Vagina (tissue), 2 donors: ENCODE measurements around the gene GLI3. TPM values are rescaled to one million over a fixed set of nuclear protein-coding genes. Genes with fewer than 3 reads are reported as not detected.

ENCODE experiments used
- DNase-seq, 2 donors: peaks; one replicate each; pipeline ENCODE4 v3.0.0-alpha.2; 2017; ENCODE audit errors: extremely low spot score in 2 of 2
- H3K27ac ChIP-seq: fragments of 200-600 bp; sonication (generic); one replicate; pipeline ENCODE4 v1.5.1; 2019
- H3K27me3 ChIP-seq: fragments of 200-600 bp; sonication (generic); one replicate; pipeline ENCODE4 v1.5.1; 2019
- H3K36me3 ChIP-seq, 2 donors: fragments of 200-600 bp; sonication (generic); one replicate each; pipeline ENCODE4 v1.5.1; 2017 to 2019
- H3K4me1 ChIP-seq: fragments of 200-600 bp; sonication (generic); one replicate; pipeline ENCODE4 v1.5.1; 2019
- H3K4me3 ChIP-seq, 2 donors: fragments of 200-600 bp; sonication (generic); 1 replicate in 1 of 2; 2 replicates in 1 of 2; pipeline ENCODE4 v1.5.1; 2016 to 2019
- H3K9me3 ChIP-seq: fragments of 200-600 bp; sonication (generic); one replicate; pipeline ENCODE4 v1.5.1; 2019
- CTCF ChIP-seq, 3 experiments: fragments of 450-650 bp in 2 of 3; fragments of 200-600 bp in 1 of 3; sonication (generic) in 1 of 3; IDR thresholded peaks; one replicate each; pipeline ENCODE4 v1.5.1; 2017 to 2019; ENCODE audit warnings: antibody characterized with exemption in 3 of 3, mild to moderate bottlenecking in 2 of 3, moderate library complexity in 2 of 3
- POLR2A ChIP-seq, 2 donors: fragments of 450-650 bp; IDR thresholded peaks; one replicate each; pipeline ENCODE4 v1.6.1; 2017; ENCODE audit warnings: antibody characterized with exemption in 2 of 2, mild to moderate bottlenecking in 2 of 2, moderate library complexity in 2 of 2
- POLR2AphosphoS5 ChIP-seq, 2 donors: sonication (generic); formaldehyde crosslinking; IDR thresholded peaks; one replicate each; pipeline ENCODE4 v1.9.0; 2017; ENCODE audit warnings: antibody characterized with exemption in 2 of 2, mild to moderate bottlenecking in 2 of 2, low read depth in 1 of 2; ENCODE audit not compliant: insufficient read depth in 1 of 2
- intact Hi-C: fragments of 100-400 bp; cut with DNase I; formaldehyde crosslinking; loops from one replicate; pipeline ENCODE4 v1.15.1; 2023
- total RNA-seq: library from RNA; depleted of rRNA; stranded (reverse); fragments of >200 nt; gene quantifications from one replicate; pipeline ENCODE4 v1.2.3, GENCODE V29; 2016

Gene GLI3
- total RNA-seq, 1 donor from 2014 or later: 24.6 TPM

GRCh38 chr7:42244828-42245227 is 7.8 kb upstream of the GLI3 start:
- Histone ChIP-seq H3K9me3 (no peaks in the 10 kb centered on the region), H3K4me3 (no peak overlapping the region), H3K36me3 (no peaks in the 10 kb centered on the region), H3K27me3 (no peaks in the 10 kb centered on the region), H3K4me1 (peaks cover 8% of the 10 kb centered on the region), H3K27ac (no peak overlapping the region)
- TF ChIP-seq POLR2AphosphoS5 (IDR thresholded peaks at IDR 0.05; ENCODE audit: insufficient read depth in 1 of 2, low read depth in 1 of 2) (no peak), CTCF (IDR thresholded peaks at IDR 0.05) (no peak), POLR2A (IDR thresholded peaks at IDR 0.05) (no peak)
- intact Hi-C loops: no loop called here
- no peak for DNase-seq

- intact Hi-C loops: no loop called here
- H3K27me3 ChIP-seq: no peaks in the 10 kb centered on the region
- H3K27ac ChIP-seq: no peak overlapping the region
- no peaks in the 10 kb centered on the region for H3K9me3 ChIP-seq
- H3K36me3 ChIP-seq: no peaks in the 10 kb centered on the region
- H3K4me1 ChIP-seq: peaks cover 25% of the 10 kb centered on the region
- DNase-seq: no peak
- H3K4me3 ChIP-seq: no peak overlapping the region
- TF ChIP-seq CTCF (IDR thresholded peaks at IDR 0.05): no peak
- TF ChIP-seq POLR2A (IDR thresholded peaks at IDR 0.05): no peak
- no peak for TF ChIP-seq POLR2AphosphoS5 (IDR thresholded peaks at IDR 0.05; ENCODE audit: insufficient read depth in 1 of 2, low read depth in 1 of 2)
Measured at GRCh38 chr7:42242381-42242780, 5.4 kb upstream of the GLI3 start.

- no peak for TF ChIP-seq POLR2A (IDR thresholded peaks at IDR 0.05)
- TF ChIP-seq POLR2AphosphoS5 (IDR thresholded peaks at IDR 0.05; ENCODE audit: insufficient read depth in 1 of 2, low read depth in 1 of 2): no peak
- no peak for TF ChIP-seq CTCF (IDR thresholded peaks at IDR 0.05)
- no peaks in the 10 kb centered on the region for H3K36me3 ChIP-seq
- H3K4me1 ChIP-seq: peaks cover 25% of the 10 kb centered on the region
- no peak overlapping the region for H3K27ac ChIP-seq
- no peak for DNase-seq
- intact Hi-C loops: no loop called here
- no peaks in the 10 kb centered on the region for H3K27me3 ChIP-seq
- no peaks in the 10 kb centered on the region for H3K9me3 ChIP-seq
- no peak overlapping the region for H3K4me3 ChIP-seq
Measured at GRCh38 chr7:42241424-42241823, 4.4 kb upstream of the GLI3 start.

GRCh38 chr7:42240416-42240815 is 3.4 kb upstream of the GLI3 start:
- intact Hi-C loops: no loop called here
- Histone ChIP-seq H3K36me3 (no peaks in the 10 kb centered on the region), H3K27me3 (no peaks in the 10 kb centered on the region), H3K9me3 (no peaks in the 10 kb centered on the region), H3K27ac (peak overlapping the region; percentile 96), H3K4me3 (no peak overlapping the region), H3K4me1 (peaks cover 32% of the 10 kb centered on the region)
- TF ChIP-seq CTCF (IDR thresholded peaks at IDR 0.05) (no peak), POLR2AphosphoS5 (IDR thresholded peaks at IDR 0.05; ENCODE audit: insufficient read depth in 1 of 2, low read depth in 1 of 2) (no peak), POLR2A (IDR thresholded peaks at IDR 0.05) (no peak)
- no peak for DNase-seq

GRCh38 chr7:42238709-42239366 is 1.8 kb upstream of the GLI3 start:
- TF ChIP-seq CTCF (IDR thresholded peaks at IDR 0.05): no peak
- no peak for TF ChIP-seq POLR2A (IDR thresholded peaks at IDR 0.05)
- peak; percentile 16 to 44 for TF ChIP-seq POLR2AphosphoS5 (IDR thresholded peaks at IDR 0.05; ENCODE audit: insufficient read depth in 1 of 2, low read depth in 1 of 2)
- H3K36me3 ChIP-seq: no peaks in the 10 kb centered on the region
- intact Hi-C loops: loop anchor here (10.0 kb wide), 1 partner anchor 264 kb away; no protein-coding TSS in a partner anchor
- H3K4me1 ChIP-seq: peaks cover 47% of the 10 kb centered on the region
- peak overlapping the region; percentile 88 to 93 for H3K4me3 ChIP-seq
- peak overlapping the region; percentile 96 for H3K27ac ChIP-seq
- H3K9me3 ChIP-seq: no peaks in the 10 kb centered on the region
- DNase-seq: no peak
- no peaks in the 10 kb centered on the region for H3K27me3 ChIP-seq
